GM12891 (cell line): ENCODE measurements around the gene BLOC1S1.

Experiments
- POLR2A ChIP-seq: IDR thresholded peaks from 2 replicates; pipeline ENCODE4 v1.6.1; 2011; ENCODE audit warnings: low read depth, low read length, control low read depth
- POLR2AphosphoS5 ChIP-seq: IDR thresholded peaks from 2 replicates; pipeline ENCODE4 v1.6.1; 2011; ENCODE audit warnings: low read depth, low read length, control low read depth
- POU2F2 ChIP-seq: IDR thresholded peaks from 2 replicates; pipeline ENCODE4 v1.6.1; 2011; ENCODE audit warnings: low read depth, mild to moderate bottlenecking, control low read depth, low read length, moderate library complexity
- TAF1 ChIP-seq: IDR thresholded peaks from 2 replicates; pipeline ENCODE4 v1.6.1; 2011; ENCODE audit warnings: low read depth, low read length, control low read depth

- TF ChIP-seq POLR2AphosphoS5 (no peak), POU2F2 (no peak), TAF1 (no peak), POLR2A (no peak)
Observed at GRCh38 chr12:55762646-55763045, 46.8 kb downstream of the BLOC1S1 start.
